ENCODE results near the gene NFU1.
A peak's percentile ranks its signal among the peaks of the same experiment; 100 is the strongest.
"Not testable (repeated sequence)": the region's sequence is repeated elsewhere in the genome, so short reads cannot be mapped to it uniquely, and the experiment has no call there.

The NFU1 gene

DNA sequence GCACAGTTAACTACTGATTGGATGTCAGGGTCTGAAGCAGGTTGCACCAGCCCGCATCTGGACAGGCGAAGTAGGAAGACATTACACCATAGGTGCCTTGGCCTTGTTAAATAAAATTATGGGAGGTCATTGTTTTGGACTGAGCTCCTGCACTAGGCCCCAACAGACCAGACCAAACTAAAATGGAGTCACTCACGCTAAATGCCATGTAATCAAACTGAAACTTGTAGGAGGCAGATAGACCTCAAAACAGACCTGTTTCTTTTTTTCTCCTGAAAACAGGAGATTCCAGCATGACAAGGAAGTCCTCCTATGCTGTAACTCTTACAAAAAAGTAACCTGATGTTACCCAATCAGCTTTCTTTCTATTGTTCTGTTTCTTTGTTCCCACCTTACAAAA is 15.5 kb upstream of the NFU1 start:
- DNase-seq (ENCODE audit: insufficient read length, low spot score) = no peak
- no peak for FAIRE-seq

DNA sequence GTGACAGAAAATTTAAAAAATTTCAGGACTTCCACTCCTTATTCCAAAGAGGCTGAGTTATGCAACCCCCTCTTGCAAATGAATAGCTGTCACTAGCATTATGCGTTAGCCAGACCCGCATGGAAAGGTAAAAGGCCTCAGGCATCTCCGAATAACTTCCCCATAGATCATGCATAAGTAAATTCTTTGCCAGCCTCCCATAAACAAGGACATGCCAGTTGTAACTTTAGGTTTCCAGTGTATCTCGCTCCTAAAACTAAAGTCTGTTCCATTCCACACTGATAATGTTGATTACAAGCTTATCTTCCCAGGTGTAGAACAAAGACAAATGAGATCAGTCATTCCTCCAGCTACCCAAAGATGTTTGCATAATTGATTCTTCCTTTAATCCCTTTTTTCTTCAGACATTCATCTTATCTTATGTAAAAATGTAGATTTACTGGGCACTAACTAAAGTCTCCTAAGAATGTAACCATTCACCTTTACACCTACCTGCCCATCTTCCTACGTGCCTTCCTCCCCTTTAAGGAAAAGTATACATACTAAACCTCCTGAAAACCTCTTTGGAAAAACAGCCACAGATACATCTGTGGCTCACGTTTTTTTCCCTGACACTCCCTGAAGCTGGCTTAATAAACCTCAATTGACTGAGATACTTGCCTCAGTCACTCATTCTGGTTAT is 13.6 kb upstream of the NFU1 start:
- no peak for FAIRE-seq

DNA sequence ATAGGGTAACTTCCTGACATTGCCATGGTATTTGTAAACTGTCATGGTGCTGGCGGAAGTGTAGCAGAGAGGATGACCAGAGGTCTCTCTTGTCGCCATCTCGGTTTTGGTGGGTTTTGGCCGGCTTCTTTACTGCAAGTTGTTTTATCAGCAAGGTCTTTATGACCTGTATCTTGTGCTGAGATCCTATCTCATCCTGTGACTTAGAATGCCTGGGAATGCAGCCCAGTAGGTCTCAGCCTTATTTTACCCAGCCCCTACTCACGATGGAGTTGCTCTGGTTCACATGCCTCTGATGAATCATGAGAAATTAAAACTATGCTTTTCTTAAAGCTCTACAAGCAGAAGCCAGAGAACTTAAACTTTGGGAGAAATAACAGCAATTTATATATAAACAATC is 12.7 kb upstream of the NFU1 start:
- DNase-seq (ENCODE audit: insufficient read length, low spot score) (no peak), FAIRE-seq (no peak)

More for the DNA sequence above, 13.6 kb upstream of the NFU1 start:
- no peak for DNase-seq (ENCODE audit: insufficient read length, low spot score)

DNA sequence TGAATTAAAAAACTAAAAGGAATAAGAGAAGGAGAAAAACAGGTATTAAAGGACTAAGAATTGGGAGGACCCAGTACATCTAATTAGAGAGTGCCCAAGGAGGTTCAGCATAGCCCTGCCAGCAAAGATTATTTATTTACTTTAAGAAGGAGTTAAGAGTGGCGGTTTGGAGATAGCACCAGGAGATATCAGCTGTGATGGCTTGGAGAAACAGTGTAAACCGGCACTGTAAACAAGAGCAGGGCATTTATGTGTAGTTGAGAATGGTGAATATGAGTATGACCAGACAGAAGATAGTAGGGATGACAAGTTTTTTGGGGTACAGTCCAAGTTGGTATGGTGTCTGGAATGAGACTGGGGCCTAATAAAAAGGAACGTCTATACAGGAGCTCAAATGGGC is 6.4 kb upstream of the NFU1 start:
- FAIRE-seq; DNase-seq (ENCODE audit: insufficient read length, low spot score): not testable (repeated sequence)

DNA sequence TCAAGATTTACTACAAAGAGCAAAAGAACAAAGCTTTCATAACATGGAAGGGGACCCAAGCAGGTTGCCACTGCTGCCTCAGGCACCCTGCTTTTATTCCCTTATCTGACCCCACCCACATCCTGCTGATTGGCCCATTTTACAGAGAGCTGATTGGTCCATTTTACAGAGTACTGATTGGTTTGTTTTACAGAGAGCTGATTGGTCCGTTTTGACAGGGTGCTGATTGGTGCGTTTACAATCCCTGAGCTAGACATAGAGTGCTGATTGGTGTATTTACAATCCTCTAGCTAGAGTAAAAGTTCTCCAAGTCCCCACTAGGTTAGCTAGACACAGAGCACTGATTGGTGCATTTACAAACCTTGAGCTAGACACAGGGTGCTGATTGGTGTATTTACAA is 2.3 kb upstream of the NFU1 start:
- not testable (repeated sequence) for DNase-seq (ENCODE audit: insufficient read length, low spot score); FAIRE-seq

DNA sequence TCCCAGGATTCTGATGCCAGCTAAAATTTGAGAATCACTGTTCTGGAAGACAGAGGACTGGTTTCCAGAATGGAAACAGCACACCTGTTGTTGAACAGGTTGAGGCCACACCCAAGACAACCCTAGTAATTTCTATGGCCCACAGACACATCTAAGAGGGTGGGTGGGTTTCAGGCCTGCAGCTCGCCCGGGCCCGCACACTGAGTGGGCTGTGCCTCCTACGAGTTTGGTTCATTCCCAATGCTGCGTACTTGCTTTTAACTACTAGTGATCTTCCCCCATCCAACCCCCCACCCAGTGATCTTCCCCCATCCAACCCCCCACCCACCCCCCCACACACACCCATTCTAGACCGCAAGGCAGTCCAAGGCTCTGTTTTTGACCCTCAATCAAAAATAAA is 1.3 kb upstream of the NFU1 start:
- no peak for FAIRE-seq
- DNase-seq (ENCODE audit: insufficient read length, low spot score) = no peak

DNA sequence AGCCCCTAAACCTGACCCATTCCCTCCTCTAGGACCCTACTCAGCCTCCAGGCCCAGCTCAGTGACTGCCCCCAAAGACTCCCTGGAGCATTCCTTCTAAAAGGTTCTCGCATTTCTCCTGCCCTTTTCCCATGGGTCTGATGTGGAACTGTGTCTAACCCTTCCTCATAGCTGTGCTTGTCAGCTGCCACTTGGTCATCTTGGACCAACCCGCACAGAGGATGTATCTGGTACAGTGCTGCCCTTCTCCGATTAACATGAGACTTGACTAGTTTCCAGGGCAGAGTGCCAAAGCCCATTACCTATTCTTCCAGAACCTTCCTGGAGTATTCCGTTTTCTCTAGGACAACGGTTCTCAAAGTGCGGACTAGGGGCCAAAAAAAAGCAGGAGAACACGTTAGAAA is 518 bp upstream of the NFU1 start:
- FAIRE-seq = no peak

DNA sequence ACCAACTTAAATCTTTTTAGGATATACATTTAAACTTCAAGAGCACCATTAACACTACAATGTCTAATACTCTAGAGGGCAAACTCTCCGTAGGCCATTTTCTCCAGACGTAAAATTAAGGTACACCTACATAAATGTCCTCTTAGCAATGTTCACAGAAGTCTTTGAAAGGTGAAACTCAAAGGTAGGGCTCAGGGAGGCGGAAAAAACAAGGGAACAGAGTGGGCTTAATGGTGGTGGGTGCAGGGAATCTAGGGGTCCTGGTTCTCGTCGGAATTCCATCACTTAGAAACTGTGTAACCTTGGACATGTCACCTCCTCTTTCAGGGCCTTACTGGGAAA is 668 bp downstream of the NFU1 start:
- no peak for FAIRE-seq
- DNase-seq (ENCODE audit: insufficient read length, low spot score) = peak; percentile 24

More for the DNA sequence above, 518 bp upstream of the NFU1 start:
- no peak for DNase-seq (ENCODE audit: insufficient read length, low spot score)

DNA sequence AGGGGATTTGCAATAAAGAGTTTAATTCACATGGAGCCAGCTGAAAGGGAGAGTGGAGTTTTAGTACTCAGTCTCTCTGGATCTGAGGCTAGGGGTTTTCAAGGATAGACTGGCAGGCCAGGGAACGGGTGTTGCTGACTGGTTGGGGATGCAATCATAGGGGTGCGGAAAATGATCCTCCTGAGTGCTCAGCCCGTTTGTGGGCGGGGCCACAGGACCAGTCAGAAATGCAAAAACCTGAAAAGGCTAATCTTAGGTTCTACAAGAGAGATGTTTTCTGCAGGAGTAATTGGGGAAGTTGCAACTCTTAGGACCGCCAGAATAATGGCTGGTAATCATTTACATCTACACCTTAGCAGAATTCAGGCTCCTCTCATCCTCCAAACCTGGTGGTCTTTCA is 2.5 kb downstream of the NFU1 start:
- no peak for DNase-seq (ENCODE audit: insufficient read length, low spot score)

DNA sequence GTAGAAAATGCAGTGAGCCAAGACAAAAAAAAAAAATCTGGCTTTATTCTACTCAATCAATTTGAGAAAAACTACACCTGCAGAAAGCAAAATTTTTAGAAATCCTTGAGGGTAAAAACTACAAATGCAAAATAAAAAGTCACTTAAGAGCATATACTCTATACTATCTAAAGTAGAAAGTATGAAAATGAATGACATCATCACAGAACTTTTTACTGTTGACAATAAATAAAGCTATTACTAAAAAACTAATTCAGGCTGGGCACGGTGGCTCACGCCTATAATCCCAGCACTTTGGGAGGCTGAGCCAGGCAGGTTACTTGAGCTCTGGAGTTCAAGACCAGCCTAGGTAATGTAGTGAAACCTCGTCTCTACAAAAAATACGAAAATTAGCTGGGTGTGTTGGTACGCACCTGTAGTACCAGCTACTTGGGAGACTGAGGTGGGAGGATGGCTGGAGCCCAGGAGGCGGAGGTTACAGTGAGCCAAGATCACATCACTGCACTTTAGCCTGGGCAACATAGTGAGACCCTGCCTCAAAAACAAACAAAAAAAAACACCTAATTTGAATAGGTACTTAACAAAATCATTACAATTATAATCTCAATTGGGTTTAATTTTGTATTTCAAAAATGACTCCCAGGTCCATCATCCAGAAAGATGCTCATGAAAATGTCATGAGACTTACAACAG is 7.6 kb downstream of the NFU1 start:
- FAIRE-seq (no peak), DNase-seq (ENCODE audit: insufficient read length, low spot score) (no peak)

More for the DNA sequence above, 2.5 kb downstream of the NFU1 start:
- no peak for FAIRE-seq

DNA sequence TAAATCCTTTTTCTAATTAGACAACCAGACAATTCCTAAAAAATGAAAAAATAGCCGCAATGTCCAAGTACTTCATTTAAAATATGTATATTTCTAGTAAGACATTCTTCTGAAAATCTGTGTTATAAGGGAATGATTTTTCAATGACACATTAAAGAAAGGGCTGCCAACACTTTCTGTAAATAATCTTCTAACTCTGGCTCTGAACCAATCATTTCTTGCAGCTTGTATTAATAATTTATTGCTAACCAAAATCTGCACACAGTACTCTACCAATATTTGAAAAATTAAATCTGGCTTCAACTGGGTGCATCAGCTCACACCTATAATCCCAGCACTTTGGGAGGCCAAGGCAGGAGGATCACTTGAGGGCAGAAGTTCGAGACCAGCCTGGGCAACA is 8.3 kb downstream of the NFU1 start:
- FAIRE-seq = no peak
- DNase-seq (ENCODE audit: insufficient read length, low spot score) = no peak

DNA sequence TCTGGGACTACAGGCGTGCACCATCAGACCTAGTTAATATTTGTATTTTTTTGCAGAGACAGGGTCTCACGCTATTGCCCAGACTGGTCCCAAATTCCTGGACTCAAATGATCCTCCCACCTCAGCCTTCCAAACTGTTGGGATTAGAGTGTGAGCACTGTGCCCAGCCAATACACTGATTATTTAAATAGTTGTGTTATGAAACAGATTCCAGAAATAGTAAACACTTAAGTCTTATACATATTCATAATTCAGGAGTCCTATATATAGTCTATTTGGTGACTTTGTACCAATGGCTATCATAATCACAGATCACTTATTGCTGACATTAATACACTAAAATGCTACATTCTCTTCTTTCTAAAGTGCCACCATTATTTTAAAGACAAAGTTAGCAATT is 12.8 kb downstream of the NFU1 start:
- DNase-seq (ENCODE audit: insufficient read length, low spot score) = no peak
- FAIRE-seq = no peak

DNA sequence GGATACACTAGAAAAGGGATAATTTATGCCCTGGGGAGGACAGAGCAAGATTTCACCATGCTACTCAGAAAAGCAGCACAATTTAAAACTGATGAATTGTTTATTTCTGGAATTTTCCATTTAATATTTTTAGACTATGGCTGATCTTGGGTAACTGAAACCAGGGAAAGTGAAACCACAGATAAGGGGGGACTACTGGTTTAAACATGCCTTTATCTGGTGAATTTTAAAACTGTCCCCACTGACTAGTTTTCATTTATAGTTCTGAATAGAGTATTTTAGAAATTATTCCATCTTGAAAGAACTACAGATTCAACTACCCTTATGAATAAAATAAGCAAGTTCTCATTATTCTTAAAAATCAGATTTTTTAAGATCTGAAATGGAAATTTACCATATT is 15.0 kb downstream of the NFU1 start:
- no peak for FAIRE-seq
- no peak for DNase-seq (ENCODE audit: insufficient read length, low spot score)

DNA sequence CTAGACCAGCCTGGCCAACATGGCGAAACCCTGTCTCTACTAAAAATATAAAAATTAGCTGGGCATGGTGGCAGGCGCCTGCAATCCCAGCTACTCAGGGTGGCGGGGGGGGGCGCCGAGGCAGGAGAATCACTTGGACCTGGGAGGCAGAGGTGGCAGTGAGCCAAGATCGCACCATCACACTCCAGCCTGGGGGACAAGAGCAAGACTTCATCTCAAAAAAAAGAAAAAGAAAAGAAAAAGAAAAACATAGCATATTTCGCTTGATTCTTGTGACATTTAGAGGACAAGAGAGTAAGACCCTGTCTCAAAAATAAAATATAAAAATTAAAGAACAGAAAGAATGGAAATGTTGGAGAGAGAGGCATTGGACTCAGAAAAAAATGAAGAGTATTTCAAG is 18.1 kb downstream of the NFU1 start:
- DNase-seq (ENCODE audit: insufficient read length, low spot score); FAIRE-seq: not testable (repeated sequence)

DNA sequence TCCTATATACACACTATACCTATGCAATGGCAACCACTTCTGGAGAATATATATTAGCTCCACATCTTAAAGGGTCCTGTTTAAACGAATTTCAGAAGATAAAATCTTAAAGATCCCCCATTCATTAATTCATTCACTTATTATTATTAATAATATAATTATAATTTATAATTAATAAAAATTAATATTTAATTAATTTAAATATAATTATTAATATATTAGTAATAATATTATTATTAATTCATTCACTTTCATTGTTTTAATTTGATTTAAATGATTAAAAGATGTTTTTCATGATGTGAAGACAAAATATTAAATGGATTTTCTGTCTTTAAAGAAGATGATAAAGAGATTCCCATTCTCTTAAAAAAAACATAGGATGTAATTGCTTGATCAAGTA is 21.1 kb downstream of the NFU1 start:
- DNase-seq (ENCODE audit: insufficient read length, low spot score) = no peak
- no peak for FAIRE-seq

DNA sequence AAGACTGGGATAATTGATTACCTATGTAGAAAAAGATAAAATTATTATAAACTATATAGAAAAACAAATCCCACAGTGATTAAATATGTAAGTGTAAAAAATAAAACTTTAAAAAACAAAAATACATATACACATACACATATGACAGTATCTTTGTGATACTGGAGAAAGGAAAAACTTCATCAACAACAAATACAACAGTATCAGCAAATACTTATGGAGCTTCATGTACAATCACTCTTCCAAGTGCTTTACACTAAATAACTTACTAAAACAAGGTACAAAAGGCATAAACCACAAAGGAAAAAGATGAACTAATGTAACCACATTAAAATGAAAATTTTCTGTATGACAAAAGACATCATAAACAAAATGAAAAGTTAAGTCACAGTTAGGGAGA is 26.1 kb downstream of the NFU1 start:
- no peak for DNase-seq (ENCODE audit: insufficient read length, low spot score)
- FAIRE-seq = no peak

DNA sequence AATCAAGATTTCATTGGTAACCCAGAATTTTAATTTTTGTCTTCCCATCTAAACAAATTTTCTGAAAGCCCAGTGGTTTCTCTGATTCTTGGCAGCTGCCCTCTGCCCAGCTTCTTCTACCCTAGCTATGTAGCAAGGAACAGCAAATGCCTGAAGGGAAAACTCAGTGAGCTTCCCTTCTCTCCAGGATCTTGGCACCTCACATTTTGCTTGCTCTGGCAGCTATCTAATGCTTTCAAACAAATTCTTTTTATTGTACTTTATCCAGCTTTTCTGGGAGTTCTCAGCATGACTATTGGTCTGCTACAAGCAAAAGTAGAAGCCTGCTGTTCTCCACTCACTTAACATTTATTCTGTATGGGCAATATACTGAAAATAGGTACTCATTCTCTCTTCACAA is 31.9 kb downstream of the NFU1 start:
- FAIRE-seq (no peak), DNase-seq (ENCODE audit: insufficient read length, low spot score) (no peak)

DNA sequence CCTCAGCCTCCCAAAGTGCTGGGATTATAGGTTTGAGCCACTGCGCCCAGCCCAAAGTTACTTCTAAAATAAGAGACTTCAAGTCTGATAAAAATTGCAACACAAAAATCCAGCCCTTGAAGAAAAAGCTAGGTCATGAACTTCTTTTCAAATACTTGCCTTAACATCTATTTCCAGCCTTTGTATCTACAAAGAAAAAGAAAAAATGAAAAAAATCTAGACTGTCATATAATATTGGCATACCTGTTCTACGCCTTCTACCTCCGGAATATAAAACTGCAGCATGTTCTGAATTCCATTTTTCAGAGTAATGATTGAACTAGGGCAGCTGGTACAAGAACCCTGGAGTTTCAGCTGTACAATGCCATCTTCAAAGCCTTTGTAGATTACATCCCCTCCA is 37.1 kb downstream of the NFU1 start:
- DNase-seq (ENCODE audit: insufficient read length, low spot score) (no peak), FAIRE-seq (no peak)

DNA sequence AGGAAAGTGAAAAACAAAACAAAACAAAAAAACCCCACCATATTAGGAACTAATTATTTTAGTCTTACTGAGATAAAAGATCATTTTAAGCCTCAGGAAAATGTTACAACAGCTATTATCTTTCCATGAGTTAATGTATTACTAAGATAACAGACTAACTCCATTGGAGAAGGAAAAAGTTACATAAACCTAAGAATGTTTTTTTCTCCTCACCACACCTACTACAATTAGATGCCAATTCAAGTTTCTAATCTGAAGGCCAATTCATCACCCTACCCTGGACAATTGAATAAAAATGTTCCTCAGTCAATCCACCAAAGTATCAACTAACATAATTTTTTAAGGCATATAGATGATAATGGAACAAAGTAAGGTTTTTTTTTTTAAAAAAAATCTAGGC is 40.0 kb downstream of the NFU1 start:
- DNase-seq (ENCODE audit: insufficient read length, low spot score) = no peak
- no peak for FAIRE-seq

DNA sequence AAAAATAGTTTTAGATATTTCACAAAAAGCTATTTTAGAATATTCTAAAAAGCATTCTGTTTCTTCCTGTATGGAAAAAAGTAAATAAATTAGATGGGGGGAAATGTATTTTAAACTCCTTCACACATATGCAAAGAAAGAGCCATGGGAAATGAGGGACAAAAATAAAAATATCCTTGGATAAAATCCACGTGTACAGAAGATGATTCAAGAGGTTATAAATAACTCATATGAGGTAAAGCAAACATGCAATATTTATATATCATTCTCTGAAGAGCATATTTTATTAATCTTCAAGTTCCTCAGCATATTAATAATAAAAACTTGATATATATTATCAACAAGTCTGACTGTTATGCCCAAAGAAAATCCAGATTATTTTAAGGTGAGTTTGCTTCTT is 41.4 kb downstream of the NFU1 start:
- DNase-seq (ENCODE audit: insufficient read length, low spot score) (no peak), FAIRE-seq (no peak)

DNA sequence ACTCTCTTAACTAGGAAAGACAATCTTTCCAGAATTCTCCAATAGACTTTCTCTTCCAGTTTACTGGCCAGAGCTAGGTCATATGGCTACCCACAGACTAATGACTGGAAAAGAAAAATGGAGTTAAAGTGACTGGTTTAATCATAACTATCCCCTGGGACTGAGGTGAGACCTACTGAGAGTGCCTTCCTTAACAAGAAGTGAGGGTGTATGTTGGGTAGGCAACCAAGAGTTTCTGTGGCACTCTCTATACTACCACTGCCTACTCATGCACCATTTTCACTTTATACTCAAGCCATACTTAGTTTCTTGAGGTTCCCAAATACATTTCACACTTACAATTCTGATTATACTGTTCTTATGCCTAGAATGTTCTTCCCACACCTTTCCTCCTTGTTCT is 43.3 kb downstream of the NFU1 start:
- FAIRE-seq (no peak), DNase-seq (ENCODE audit: insufficient read length, low spot score) (no peak)

DNA sequence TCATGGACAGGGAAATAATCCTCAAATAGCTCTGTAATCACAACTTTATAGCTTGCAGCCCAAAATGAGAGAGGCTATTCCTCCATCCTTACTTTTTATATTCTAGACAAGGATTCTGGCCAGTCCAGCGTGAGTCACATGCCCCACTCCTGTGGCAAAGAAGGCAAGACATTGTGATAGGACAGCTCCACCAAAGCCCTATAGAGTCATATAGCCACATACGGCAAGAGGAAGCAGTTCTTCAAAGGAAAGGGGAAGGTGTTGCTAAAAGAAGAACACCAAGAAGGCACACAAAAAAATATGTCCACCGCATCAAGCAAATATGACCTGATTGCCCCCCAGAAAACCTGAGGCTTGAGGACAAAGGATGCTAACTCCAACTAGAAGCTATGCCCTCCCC is 46.8 kb downstream of the NFU1 start:
- no peak for FAIRE-seq
- DNase-seq (ENCODE audit: insufficient read length, low spot score) = no peak

DNA sequence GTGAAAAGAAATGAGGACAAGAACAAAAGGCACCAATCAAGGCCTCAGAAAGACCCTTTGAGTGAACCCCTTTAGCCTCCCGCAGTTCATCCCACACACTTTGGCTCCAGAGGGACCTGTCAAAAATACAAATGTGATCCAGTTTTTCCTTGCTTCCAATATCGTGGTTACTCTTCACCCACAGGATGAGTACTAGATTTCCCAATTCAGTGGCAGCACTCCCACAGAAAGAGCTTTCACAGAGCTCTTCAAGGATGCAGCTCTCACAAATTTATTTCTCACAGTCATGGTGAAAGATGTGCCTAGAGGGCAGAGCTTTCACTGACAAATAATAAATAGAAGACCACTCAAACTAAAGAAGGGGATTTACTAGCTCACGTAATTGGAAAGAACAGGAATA is 47.2 kb downstream of the NFU1 start:
- FAIRE-seq (no peak), DNase-seq (ENCODE audit: insufficient read length, low spot score) (no peak)
